A673 (cell line): ENCODE results near the gene CXCL17.

ENCODE experiments used
- CTCF ChIP-seq: fragments of 300-800, 200-600 bp; sonication (generic); conservative IDR thresholded peaks from 2 replicates; pipeline ENCODE4 v1.5.1; 2017; ENCODE audit warnings: low read depth, mild to moderate bottlenecking, antibody characterized with exemption, low read length, moderate library complexity, mixed read lengths
- EZH2 ChIP-seq: fragments of 200-600 bp; sonication (generic); IDR thresholded peaks from 2 replicates; pipeline ENCODE4 v1.6.1; 2017; ENCODE audit warnings: borderline replicate concordance, low read depth, mild to moderate bottlenecking, mixed read lengths, antibody characterized with exemption, low read length; ENCODE audit not compliant: poor library complexity, severe bottlenecking

GRCh38 chr19:42477933-42478332 is 35.2 kb upstream of the CXCL17 start:
- TF ChIP-seq CTCF, result no peak
- no peak for TF ChIP-seq EZH2
